Hematopoietic multipotent progenitor cell treated with erythropoietin and hydrocortisone succinate and interleukin-3 and kit ligand, for 8 days (in vitro differentiated cells): ENCODE measurements around the gene TBC1D3L.
"Not testable (repeated sequence)": the region's sequence is repeated elsewhere in the genome, so short reads cannot be mapped to it uniquely, and the experiment has no call there.

ENCODE experiments used
- DNase-seq: peaks from one replicate; pipeline ENCODE4 v3.0.0-alpha.2; 2015

The TBC1D3L gene

DNA sequence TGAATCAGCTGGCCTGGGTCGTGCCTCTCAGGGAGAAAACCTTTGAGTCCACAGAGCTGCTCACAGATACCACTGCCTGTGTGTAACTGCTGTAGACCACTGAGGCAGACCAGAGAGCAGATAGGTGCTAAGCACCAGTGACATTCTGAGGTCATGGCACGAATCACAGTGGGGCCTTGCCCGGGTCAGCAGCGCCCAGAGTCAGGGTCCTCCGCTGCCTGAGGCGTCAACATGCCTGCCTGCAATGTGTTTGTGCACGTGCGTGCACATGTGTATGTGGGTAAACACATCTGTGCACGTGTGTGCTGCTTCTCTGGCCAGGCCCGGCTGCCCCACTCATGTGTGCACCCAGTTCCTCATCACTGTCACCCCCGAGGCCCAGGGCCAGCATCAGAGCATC is at the start of gene TBC1D3L:
Gene TBC1D3L (minus strand): TSS at position 101 of the 400 bp plus-strand sequence. CDS start 1,540 bp downstream, outside the sequence.
- not testable (repeated sequence) for DNase-seq

DNA sequence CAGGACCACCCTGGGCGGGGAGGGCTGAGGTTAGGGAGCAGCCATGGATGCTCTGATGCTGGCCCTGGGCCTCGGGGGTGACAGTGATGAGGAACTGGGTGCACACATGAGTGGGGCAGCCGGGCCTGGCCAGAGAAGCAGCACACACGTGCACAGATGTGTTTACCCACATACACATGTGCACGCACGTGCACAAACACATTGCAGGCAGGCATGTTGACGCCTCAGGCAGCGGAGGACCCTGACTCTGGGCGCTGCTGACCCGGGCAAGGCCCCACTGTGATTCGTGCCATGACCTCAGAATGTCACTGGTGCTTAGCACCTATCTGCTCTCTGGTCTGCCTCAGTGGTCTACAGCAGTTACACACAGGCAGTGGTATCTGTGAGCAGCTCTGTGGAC is 14.8 kb upstream of the TBC1D3L start, which contains the start of gene TBC1D3D:
Gene TBC1D3D (plus strand): TSS at position 301 of the 400 bp plus-strand sequence. CDS start 1,585 bp downstream, outside the sequence.
- DNase-seq: not testable (repeated sequence)
